ENCODE data around the gene EMP3.

DNA sequence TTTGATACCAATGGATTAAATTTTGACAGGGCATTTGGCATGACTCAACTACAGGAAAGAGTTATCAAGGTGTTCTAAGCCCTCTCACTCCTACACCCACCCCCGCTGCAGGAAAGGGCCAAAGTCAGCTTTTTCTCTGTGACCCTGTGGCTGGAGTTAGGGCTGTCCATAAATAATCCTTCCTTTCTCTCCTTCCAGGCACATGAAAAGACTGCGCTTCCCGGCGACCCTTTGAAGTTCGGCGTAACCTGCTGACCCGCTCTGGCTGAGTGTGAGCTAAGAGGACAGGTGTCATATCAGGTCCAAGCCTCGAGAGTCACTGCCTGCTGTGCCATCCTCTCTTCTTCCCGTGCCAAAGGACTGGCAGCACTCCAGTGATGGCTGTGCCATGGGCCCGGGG is 29.9 kb upstream of the EMP3 start:
- TF ChIP-seq POLR2A (IDR thresholded peaks at IDR 0.05; ENCODE audit: low read depth, low read length) (no peak), TAF1 (IDR thresholded peaks at IDR 0.05; ENCODE audit: low read depth, low read length) (no peak), PAX5 (IDR thresholded peaks at IDR 0.05; ENCODE audit: insufficient read depth, low read length, severe bottlenecking) (no peak), POLR2AphosphoS5 (IDR thresholded peaks at IDR 0.05; ENCODE audit: low read depth, low read length) (no peak)
